ENCODE data around the gene IRF8. TPM values are rescaled to one million over a fixed set of nuclear protein-coding genes. Genes with fewer than 3 reads are reported as not detected.

Gene IRF8
- total and polyA plus RNA-seq, 2 donors from 2014 or later: 2.9 to 33.3 TPM

DNA sequence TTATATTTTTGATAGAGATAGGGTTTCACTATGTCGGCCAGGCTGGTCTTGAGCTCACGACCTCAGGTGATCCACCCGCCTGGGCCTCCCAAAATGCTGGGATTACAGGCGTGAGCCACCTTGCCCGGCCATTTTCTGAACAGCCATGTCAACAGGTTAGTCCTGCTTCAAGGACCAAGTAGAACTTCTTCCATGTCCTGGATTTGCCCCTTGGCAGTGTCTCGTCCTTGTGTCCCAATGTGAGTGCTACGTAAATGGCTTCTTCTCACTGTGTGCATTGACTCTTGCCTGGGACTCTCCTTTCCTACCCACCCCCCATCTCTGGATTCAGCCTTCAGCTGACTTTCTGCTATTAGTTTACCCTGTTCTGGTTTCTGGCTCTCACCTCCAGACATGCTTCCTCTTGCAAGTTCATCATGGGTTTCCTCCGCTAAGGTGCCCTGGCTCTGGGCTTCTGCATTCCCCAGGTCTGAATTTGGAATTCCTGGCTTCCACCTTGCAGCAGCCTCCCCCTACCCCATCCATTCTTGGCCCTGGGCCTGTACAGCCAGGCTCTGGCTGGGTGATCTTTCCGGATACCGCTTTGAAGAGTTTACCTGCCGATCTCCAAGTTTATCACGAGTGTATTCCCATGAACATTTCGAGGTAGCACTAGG is 14.0 kb upstream of the IRF8 start:
- Histone ChIP-seq H3K27ac (ENCODE audit: low read depth in 2 of 2, low read length in 2 of 2) (no peak overlapping the region), H3K9ac (ENCODE audit: low read length in 3 of 3) (no peak overlapping the region), H3K9me3 (ENCODE audit: control insufficient read depth in 2 of 3, insufficient read depth in 1 of 3, low read length in 3 of 3) (no peaks in the 10 kb centered on the region), H3K4me3 (ENCODE audit: low read length in 3 of 3) (no peak overlapping the region), H3K36me3 (ENCODE audit: control insufficient read depth in 2 of 3, insufficient read depth in 3 of 3, low read length in 3 of 3) (no peaks in the 10 kb centered on the region), H3K27me3 (ENCODE audit: control insufficient read depth, insufficient read depth, low read length) (no peaks in the 10 kb centered on the region), H3K4me1 (ENCODE audit: control insufficient read depth in 2 of 3, insufficient read depth in 2 of 3, low read depth in 1 of 3, low read length in 3 of 3) (peaks cover 0 to 4% (median 0%) of the 10 kb centered on the region in 3 donors)
- no peak for FAIRE-seq
- no peak for DNase-seq
- intact Hi-C loops (cut with DNase I): no loop called here
- TF ChIP-seq, protein P1, sequence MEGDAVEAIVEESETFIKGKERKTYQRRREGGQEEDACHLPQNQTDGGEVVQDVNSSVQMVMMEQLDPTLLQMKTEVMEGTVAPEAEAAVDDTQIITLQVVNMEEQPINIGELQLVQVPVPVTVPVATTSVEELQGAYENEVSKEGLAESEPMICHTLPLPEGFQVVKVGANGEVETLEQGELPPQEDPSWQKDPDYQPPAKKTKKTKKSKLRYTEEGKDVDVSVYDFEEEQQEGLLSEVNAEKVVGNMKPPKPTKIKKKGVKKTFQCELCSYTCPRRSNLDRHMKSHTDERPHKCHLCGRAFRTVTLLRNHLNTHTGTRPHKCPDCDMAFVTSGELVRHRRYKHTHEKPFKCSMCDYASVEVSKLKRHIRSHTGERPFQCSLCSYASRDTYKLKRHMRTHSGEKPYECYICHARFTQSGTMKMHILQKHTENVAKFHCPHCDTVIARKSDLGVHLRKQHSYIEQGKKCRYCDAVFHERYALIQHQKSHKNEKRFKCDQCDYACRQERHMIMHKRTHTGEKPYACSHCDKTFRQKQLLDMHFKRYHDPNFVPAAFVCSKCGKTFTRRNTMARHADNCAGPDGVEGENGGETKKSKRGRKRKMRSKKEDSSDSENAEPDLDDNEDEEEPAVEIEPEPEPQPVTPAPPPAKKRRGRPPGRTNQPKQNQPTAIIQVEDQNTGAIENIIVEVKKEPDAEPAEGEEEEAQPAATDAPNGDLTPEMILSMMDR (IDR thresholded peaks at IDR 0.05; ENCODE audit: borderline replicate concordance, extremely low read depth, insufficient read depth): no peak

DNA sequence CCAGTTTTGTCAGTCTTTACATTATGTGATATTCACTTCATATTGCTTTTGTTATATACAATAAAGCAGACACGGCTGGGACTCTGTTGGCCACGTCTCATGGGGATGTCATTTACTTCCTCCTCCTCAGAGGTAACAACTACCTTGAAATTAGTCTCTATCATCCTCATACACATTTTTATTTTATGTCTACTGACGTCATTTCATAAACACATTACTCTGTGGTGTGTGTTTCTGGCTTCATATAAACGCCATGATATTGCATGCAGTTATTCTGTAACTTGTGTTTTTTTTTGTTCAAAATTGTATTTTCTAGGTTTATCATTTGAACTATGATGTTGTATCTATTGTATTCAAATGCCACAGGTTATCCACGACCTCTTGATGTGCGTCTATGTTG is 13.4 kb upstream of the IRF8 start:
- Histone ChIP-seq H3K9ac (ENCODE audit: low read length in 3 of 3) (no peak overlapping the region), H3K9me3 (ENCODE audit: control insufficient read depth in 2 of 3, insufficient read depth in 1 of 3, low read length in 3 of 3) (no peaks in the 10 kb centered on the region), H3K4me1 (ENCODE audit: control insufficient read depth in 2 of 3, insufficient read depth in 2 of 3, low read depth in 1 of 3, low read length in 3 of 3) (peaks cover 0 to 4% (median 0%) of the 10 kb centered on the region in 3 donors), H3K36me3 (ENCODE audit: control insufficient read depth in 2 of 3, insufficient read depth in 3 of 3, low read length in 3 of 3) (no peaks in the 10 kb centered on the region), H3K27ac (ENCODE audit: low read depth in 2 of 2, low read length in 2 of 2) (no peak overlapping the region), H3K27me3 (ENCODE audit: control insufficient read depth, insufficient read depth, low read length) (no peaks in the 10 kb centered on the region), H3K4me3 (ENCODE audit: low read length in 3 of 3) (no peak overlapping the region)
- TF ChIP-seq, protein P1 (IDR thresholded peaks at IDR 0.05; ENCODE audit: borderline replicate concordance, extremely low read depth, insufficient read depth): no peak
- intact Hi-C loops (cut with DNase I): no loop called here
- DNase-seq: no peak
- no peak for FAIRE-seq

DNA sequence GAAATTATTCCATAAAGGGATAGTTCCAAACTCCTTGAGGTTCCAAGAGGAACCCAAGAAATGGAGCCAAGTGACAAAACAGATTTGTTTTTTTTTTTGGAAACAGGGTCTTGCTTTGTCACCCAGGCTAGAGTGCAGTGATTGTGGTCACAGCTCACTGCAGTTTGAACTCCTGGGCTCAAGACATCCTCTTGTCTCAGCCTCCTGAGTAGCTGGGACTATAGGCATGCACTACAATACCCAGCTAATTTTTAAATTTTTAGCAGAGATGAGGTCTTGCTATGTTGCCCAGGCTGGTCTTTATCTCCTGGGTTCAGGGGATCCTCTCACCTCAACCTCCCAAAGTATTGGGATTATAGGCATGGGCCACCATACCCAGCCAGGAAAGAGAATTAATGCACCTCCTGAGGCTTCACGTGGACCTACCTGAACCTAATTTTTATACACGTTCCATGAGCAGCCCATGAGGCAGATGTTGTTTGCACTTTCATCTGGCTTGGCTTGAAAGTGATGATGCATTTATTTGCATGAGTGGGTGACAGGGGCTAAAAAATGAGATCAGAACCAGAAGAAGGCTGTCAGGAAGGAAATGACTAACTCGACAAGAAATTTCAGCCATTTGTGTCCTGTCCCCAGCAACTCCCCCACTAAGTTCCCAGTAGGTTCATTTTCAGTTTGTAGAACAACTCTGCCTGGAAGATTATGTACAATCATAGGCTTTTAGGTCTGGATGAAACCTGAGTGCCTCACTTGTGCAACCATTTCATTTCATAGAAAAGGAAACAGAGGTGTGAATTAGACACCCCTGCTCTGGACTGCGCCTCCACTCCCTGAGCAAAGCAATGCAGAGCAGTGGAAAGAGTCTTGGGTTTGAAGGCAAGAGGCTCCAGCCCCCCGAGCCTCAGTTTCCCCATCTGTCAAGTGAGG is 10.3 kb upstream of the IRF8 start:
- no peaks in the 10 kb centered on the region for H3K9me3 ChIP-seq (ENCODE audit: control insufficient read depth in 2 of 3, insufficient read depth in 1 of 3, low read length in 3 of 3)
- H3K4me3 ChIP-seq (ENCODE audit: low read length in 3 of 3): no peak overlapping the region
- H3K36me3 ChIP-seq (ENCODE audit: control insufficient read depth in 2 of 3, insufficient read depth in 3 of 3, low read length in 3 of 3): no peaks in the 10 kb centered on the region
- no peak overlapping the region for H3K9ac ChIP-seq (ENCODE audit: low read length in 3 of 3)
- intact Hi-C loops (cut with DNase I): no loop called here
- H3K4me1 ChIP-seq (ENCODE audit: control insufficient read depth in 2 of 3, insufficient read depth in 2 of 3, low read depth in 1 of 3, low read length in 3 of 3): peaks cover 0 to 4% (median 0%) of the 10 kb centered on the region in 3 donors
- FAIRE-seq (no peak), DNase-seq (peak in 1 of 5 donors; percentile 36)
- H3K27me3 ChIP-seq (ENCODE audit: control insufficient read depth, insufficient read depth, low read length): no peaks in the 10 kb centered on the region
- TF ChIP-seq, protein P1 (IDR thresholded peaks at IDR 0.05; ENCODE audit: borderline replicate concordance, extremely low read depth, insufficient read depth): no peak
- no peak overlapping the region for H3K27ac ChIP-seq (ENCODE audit: low read depth in 2 of 2, low read length in 2 of 2)

All from kidney (tissue), 14 donors.